NCI-H2171 (cell line): ENCODE data around the gene KAZN.
A peak's percentile ranks its signal among the peaks of the same experiment; 100 is the strongest.

Source experiments
- DNase-seq: peaks from one replicate; lab custom pipeline; 2025; lab: John Stamatoyannopoulos, UW

The KAZN gene

GRCh38 chr1:15145327-15145726 lies 546.8 kb downstream of the KAZN start:
- no peak for DNase-seq

- no peak for DNase-seq
Measured at GRCh38 chr1:15146142-15146680, 547.7 kb downstream of the KAZN start.

GRCh38 chr1:15146971-15147376 lies 548.5 kb downstream of the KAZN start:
- no peak for DNase-seq

GRCh38 chr1:15148004-15148403 lies 549.5 kb downstream of the KAZN start:
- DNase-seq, result no peak

GRCh38 chr1:15148475-15148874 lies 550.0 kb downstream of the KAZN start:
- no peak for DNase-seq

GRCh38 chr1:15148941-15149340 lies 550.5 kb downstream of the KAZN start:
- DNase-seq, result peak; percentile 16

- DNase-seq, result no peak
Measured at GRCh38 chr1:15150376-15150775, 551.9 kb downstream of the KAZN start.

- DNase-seq, result no peak
Measured at GRCh38 chr1:15151377-15151806, 552.9 kb downstream of the KAZN start.

GRCh38 chr1:15151871-15152270 lies 553.4 kb downstream of the KAZN start:
- no peak for DNase-seq

GRCh38 chr1:15152318-15153183 lies 554.1 kb downstream of the KAZN start:
- DNase-seq, result peak; percentile 80

GRCh38 chr1:15153184-15153841 lies 554.8 kb downstream of the KAZN start, which contains the start of gene TMEM51:
Gene TMEM51 (plus strand): TSS chr1:15153747. CDS start chr1:15215088, 61,341 bp downstream.
- DNase-seq, result peak; percentile 70

GRCh38 chr1:15153842-15154479 lies 555.5 kb downstream of the KAZN start:
- DNase-seq, result peak; percentile 53

- DNase-seq, result no peak
Measured at GRCh38 chr1:15154480-15155036, 556.1 kb downstream of the KAZN start.

- no peak for DNase-seq
Measured at GRCh38 chr1:15155191-15155590, 556.7 kb downstream of the KAZN start.

GRCh38 chr1:15155888-15156741 lies 557.6 kb downstream of the KAZN start:
- DNase-seq, result peak; percentile 18

GRCh38 chr1:15156807-15157380 lies 558.4 kb downstream of the KAZN start:
- no peak for DNase-seq

GRCh38 chr1:15157524-15158399 lies 559.3 kb downstream of the KAZN start:
- no peak for DNase-seq

- DNase-seq, result no peak
Measured at GRCh38 chr1:15158506-15159165, 560.2 kb downstream of the KAZN start.

- DNase-seq, result no peak
Measured at GRCh38 chr1:15159166-15159555, 560.7 kb downstream of the KAZN start.
